ENCODE measurements around the gene METTL21A. TPM values are rescaled to one million over a fixed set of nuclear protein-coding genes. Genes with fewer than 3 reads are reported as not detected.

METTL21A gene
- total and polyA plus RNA-seq, 2 of the 13 experiments (the other 11 are each of a cell fraction or from before 2014, with no cell fraction given) = 42.4 to 61.2 TPM

DNA sequence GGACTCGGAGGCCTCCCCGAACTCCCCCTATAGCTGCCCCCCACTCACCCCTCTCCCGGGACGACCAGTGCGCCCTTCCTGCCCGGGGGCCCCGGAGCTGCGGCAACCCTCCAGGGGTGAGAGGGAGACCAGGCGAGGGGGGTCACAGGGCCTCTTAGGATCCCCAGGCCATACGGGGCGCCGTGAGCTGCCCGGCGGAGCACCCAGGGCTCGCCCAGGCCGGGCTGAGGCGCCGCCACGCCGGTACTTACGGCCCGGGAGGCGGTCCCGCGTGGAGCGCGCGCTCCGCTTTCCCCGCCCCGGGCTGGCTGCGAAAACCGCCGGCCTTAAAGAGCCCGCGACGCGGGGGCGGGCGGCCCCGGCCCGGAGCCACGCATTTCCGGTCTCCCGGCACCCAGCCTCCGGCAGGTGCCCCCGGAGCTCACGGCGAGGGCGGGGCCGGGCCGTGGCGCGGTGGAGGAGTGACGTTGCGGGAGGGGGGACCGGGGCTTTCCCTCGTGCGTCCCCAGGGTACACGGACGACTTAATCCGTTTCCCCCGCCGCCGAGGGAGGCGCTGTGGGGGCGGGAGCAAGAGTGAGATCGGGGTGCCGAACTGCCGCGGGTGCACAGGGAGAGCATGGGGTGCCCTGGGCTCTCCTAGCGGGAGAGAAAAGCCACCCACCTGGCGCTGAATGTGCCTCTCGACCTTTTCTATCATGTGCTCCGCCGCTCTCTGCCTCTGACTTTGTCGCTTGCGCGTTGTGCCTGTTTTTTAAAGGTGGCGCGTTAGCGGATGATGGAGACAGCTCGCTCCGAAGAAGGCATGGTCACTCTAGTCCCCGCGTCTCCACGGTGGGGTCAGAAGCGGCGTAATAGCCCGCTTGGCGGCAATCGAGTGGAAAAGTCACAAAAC lies at the start of gene METTL21A (continued):
- TF ChIP-seq RBM39 (IDR thresholded peaks at IDR 0.05; ENCODE audit: low read depth, low read length, poor library complexity, severe bottlenecking) (peak; percentile 88), ZNF326 (CRISPR knock-in tag; IDR thresholded peaks at IDR 0.05; ENCODE audit: borderline replicate concordance) (no peak), ZNF644 (CRISPR knock-in tag; IDR thresholded peaks at IDR 0.05; ENCODE audit: low read depth) (no peak), KDM1A (CRISPR knock-in tag; IDR thresholded peaks at IDR 0.05) (no peak), THAP11 (CRISPR knock-in tag; IDR thresholded peaks at IDR 0.05) (peak; percentile 83), ZNF782 (CRISPR knock-in tag; IDR thresholded peaks at IDR 0.05; ENCODE audit: borderline replicate concordance) (peak; percentile 11; the same call in 1 of the 2 replicates), IRF2 (CRISPR knock-in tag; IDR thresholded peaks at IDR 0.05) (peak; percentile 92), ZNF549 (CRISPR knock-in tag; IDR thresholded peaks at IDR 0.05) (peak; percentile 27; the same call in 1 of the 2 replicates), RFX1 (IDR thresholded peaks at IDR 0.05) (no peak), TARDBP (CRISPR knock-in tag; IDR thresholded peaks at IDR 0.05) (peak; percentile 93), CEBPB (IDR thresholded peaks at IDR 0.05; ENCODE audit: borderline replicate concordance, low read depth, low read length) (no peak), KDM5A (IDR thresholded peaks at IDR 0.05; ENCODE audit: borderline replicate concordance, low read length) (peak; percentile 20; the same call in 1 of the 2 replicates), ZNF678 (CRISPR knock-in tag; IDR thresholded peaks at IDR 0.05) (no peak; the same call in 1 of the 2 replicates), SIX1 (CRISPR knock-in tag; IDR thresholded peaks at IDR 0.05; ENCODE audit: borderline replicate concordance) (peak; percentile 35; the same call in 1 of the 2 replicates), NAIF1 (CRISPR knock-in tag; IDR thresholded peaks at IDR 0.05; ENCODE audit: borderline replicate concordance) (peak; percentile 86), SETDB1 (CRISPR knock-in tag; IDR thresholded peaks at IDR 0.05; ENCODE audit: borderline replicate concordance) (no peak)
- TF ChIP-seq, protein P1, sequence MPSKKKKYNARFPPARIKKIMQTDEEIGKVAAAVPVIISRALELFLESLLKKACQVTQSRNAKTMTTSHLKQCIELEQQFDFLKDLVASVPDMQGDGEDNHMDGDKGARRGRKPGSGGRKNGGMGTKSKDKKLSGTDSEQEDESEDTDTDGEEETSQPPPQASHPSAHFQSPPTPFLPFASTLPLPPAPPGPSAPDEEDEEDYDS (CRISPR knock-in tag; IDR thresholded peaks at IDR 0.05) = peak; percentile 88
- TF ChIP-seq, protein P2, sequence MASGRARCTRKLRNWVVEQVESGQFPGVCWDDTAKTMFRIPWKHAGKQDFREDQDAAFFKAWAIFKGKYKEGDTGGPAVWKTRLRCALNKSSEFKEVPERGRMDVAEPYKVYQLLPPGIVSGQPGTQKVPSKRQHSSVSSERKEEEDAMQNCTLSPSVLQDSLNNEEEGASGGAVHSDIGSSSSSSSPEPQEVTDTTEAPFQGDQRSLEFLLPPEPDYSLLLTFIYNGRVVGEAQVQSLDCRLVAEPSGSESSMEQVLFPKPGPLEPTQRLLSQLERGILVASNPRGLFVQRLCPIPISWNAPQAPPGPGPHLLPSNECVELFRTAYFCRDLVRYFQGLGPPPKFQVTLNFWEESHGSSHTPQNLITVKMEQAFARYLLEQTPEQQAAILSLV (CRISPR knock-in tag; IDR thresholded peaks at IDR 0.05; ENCODE audit: borderline replicate concordance) = peak; percentile 70; the same call in 1 of the 2 replicates
- TF ChIP-seq, protein P3, sequence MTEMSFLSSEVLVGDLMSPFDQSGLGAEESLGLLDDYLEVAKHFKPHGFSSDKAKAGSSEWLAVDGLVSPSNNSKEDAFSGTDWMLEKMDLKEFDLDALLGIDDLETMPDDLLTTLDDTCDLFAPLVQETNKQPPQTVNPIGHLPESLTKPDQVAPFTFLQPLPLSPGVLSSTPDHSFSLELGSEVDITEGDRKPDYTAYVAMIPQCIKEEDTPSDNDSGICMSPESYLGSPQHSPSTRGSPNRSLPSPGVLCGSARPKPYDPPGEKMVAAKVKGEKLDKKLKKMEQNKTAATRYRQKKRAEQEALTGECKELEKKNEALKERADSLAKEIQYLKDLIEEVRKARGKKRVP (CRISPR knock-in tag; IDR thresholded peaks at IDR 0.05) = peak in 1 of 2 experiments; percentile 71; a peak in 1 of 4 replicates
- TF ChIP-seq, protein P4, sequence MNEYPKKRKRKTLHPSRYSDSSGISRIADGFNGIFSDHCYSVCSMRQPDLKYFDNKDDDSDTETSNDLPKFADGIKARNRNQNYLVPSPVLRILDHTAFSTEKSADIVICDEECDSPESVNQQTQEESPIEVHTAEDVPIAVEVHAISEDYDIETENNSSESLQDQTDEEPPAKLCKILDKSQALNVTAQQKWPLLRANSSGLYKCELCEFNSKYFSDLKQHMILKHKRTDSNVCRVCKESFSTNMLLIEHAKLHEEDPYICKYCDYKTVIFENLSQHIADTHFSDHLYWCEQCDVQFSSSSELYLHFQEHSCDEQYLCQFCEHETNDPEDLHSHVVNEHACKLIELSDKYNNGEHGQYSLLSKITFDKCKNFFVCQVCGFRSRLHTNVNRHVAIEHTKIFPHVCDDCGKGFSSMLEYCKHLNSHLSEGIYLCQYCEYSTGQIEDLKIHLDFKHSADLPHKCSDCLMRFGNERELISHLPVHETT (CRISPR knock-in tag; conservative IDR thresholded peaks at IDR 0.05) = peak; percentile 100
- TF ChIP-seq, protein P5, sequence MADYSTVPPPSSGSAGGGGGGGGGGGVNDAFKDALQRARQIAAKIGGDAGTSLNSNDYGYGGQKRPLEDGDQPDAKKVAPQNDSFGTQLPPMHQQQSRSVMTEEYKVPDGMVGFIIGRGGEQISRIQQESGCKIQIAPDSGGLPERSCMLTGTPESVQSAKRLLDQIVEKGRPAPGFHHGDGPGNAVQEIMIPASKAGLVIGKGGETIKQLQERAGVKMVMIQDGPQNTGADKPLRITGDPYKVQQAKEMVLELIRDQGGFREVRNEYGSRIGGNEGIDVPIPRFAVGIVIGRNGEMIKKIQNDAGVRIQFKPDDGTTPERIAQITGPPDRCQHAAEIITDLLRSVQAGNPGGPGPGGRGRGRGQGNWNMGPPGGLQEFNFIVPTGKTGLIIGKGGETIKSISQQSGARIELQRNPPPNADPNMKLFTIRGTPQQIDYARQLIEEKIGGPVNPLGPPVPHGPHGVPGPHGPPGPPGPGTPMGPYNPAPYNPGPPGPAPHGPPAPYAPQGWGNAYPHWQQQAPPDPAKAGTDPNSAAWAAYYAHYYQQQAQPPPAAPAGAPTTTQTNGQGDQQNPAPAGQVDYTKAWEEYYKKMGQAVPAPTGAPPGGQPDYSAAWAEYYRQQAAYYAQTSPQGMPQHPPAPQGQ (CRISPR knock-in tag; IDR thresholded peaks at IDR 0.05; ENCODE audit: borderline replicate concordance) = no peak
- TF ChIP-seq, protein P6, sequence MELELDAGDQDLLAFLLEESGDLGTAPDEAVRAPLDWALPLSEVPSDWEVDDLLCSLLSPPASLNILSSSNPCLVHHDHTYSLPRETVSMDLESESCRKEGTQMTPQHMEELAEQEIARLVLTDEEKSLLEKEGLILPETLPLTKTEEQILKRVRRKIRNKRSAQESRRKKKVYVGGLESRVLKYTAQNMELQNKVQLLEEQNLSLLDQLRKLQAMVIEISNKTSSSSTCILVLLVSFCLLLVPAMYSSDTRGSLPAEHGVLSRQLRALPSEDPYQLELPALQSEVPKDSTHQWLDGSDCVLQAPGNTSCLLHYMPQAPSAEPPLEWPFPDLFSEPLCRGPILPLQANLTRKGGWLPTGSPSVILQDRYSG (CRISPR knock-in tag; IDR thresholded peaks at IDR 0.05) = no peak

Measured in HepG2 (cell line).